ENCODE measurements around the gene B3GALNT2. TPM values are rescaled to one million over a fixed set of nuclear protein-coding genes. Genes with fewer than 3 reads are reported as not detected.
A peak's percentile ranks its signal among the peaks of the same experiment; 100 is the strongest.

B3GALNT2 gene
- total RNA-seq, 1 experiment from 2014 or later, result 56.6 TPM

DNA sequence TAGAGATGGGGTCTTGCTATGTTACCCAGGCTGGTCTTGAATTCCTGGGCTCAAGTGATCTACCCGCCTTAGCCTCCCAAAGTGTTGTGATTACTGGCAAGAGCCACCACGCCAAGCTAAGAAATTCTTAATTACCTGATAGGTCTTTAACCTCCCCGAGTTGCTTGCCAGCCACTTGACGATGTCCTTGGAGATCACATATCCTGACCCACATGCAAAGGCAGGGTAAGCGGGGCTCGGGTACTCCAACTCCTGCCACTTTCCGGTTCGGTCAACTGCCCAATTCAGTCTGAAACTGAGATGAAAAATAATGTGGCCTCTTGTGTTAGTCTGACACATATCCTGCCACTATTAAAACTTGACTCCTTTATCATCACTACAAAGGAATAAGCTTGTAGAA, 50.2 kb downstream of the B3GALNT2 start:
- DNase-seq (ENCODE audit: low spot score), result no peak

DNA sequence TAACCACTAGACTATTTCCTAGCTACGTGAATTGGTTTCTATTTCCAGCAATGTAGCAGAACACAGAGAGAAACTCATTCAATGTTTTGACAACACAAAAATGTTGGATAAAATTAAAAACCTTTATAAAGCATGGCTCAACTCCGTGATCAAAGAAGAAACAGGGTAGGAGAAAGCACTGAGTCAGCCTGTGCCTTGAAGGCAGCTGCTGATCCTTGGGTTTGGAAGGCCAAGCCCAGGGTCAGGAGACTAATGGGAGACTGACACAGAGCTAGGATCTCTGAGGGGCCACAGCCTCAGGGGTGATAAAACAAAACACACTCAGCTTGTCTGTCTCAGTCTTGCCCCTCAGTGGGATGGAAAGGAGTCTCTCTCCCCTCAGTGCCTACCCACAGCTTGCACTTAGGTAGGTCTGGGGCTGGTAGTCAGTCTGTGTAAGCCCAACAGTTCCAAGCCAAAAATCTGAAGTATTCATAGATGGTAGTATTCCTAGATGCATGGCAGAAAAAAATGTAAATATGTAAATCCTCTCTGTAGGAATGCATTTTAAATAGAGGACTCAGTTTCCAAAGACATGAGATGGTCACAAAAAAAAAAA, 53.3 kb downstream of the B3GALNT2 start:
- no peak for DNase-seq (ENCODE audit: low spot score)

DNA sequence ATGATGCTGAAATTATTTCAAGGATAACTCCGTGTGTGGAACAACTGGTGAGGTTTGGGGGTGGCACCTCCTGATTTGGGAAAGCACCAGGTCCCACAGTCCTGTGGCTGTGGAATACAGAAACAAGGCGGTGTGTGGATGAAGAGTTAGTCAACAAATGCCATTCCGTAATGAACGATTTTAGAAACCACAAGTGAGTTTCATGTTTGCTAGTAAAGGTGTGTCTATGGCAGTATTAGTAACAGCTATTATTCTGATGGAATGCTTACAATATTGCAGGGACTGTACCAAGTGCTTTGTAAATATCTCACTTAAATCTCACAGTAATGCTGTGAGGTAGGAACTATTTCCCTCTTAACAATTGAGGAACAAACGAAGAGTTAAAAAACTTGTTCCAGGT, 53.8 kb downstream of the B3GALNT2 start:
- DNase-seq (ENCODE audit: low spot score), result no peak

- DNase-seq (ENCODE audit: low spot score), result no peak
Observed at GRCh38 chr1:235448616-235449015, 55.6 kb downstream of the B3GALNT2 start.

DNA sequence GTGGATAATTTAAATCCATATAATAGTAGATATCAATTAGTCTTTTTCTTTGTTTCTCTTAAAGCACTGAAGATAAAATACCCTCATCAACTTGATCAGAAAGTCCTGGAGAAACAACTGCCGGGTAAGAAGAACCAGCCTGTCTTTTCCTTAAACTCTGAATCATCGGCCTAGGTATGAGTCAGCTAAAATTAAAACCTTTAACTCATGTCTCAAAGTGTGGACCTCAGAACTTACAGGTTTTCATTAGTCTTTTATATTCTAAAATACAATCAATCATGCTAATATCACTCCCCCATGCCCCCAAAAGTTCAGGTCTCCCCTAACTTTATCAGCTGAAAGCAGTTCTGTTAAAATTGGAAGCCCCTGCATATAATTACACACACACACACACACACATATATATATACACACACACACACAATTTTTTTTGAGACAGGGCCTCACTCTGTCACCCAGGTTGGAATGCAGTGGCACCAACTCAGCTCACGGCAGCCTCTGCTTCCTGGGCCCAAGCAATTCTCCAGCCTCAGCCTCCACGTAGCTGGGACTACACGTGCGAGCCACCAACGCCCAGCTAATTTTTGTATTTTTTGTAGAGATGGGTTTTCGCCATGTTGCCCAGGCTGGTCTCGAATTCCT, 61.3 kb downstream of the B3GALNT2 start:
- peak; percentile 81 for DNase-seq (ENCODE audit: low spot score)

GRCh38 chr1:235441159-235441685, 63.0 kb downstream of the B3GALNT2 start:
- DNase-seq (ENCODE audit: low spot score), result no peak

- no peak for DNase-seq (ENCODE audit: low spot score)
Observed at GRCh38 chr1:235434001-235434400, 70.3 kb downstream of the B3GALNT2 start.

- no peak for DNase-seq (ENCODE audit: low spot score)
Observed at GRCh38 chr1:235430991-235431390, 73.3 kb downstream of the B3GALNT2 start.

DNA sequence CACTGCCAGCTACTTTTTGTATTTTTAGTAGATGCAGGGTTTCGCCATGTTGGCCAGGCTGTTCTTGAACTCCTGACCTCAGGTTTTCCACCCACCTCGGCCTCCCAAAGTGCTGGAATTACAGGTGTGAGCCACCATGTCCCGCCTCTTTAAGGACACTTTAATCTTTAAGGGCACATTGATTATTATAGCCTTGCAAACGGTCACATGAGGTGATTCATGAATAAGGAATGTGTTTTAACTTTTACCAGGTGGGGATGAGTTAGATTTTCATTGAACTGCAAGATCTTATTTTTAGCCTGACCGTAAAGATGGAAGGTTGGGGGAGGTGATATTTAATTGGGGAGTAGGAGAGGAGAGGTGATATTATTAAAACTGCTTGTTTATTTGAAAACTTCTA, 75.1 kb downstream of the B3GALNT2 start:
- no peak for DNase-seq (ENCODE audit: low spot score)

DNA sequence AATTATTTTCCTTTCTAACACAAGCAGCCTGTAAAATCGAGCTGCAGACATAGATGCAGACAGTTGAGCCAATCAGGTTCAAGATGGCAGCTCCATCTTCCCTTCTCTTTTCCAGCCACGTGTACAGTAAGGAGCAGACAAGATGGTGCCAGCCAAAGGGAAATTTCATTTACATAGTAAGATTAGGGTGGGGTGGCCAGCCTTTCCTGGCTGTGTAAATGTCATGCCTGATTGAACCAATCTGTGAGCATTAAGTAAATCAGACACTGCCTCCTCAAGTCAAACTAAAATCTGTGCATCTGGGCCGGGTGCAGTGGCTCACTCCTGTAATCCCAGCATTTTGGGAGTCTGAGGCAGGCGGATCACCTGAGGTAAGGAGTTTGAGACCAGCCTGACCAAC, 76.8 kb downstream of the B3GALNT2 start:
- no peak for DNase-seq (ENCODE audit: low spot score)

GRCh38 chr1:235426680-235427079, 77.6 kb downstream of the B3GALNT2 start:
- no peak for DNase-seq (ENCODE audit: low spot score)

- no peak for DNase-seq (ENCODE audit: low spot score)
Observed at GRCh38 chr1:235426143-235426542, 78.1 kb downstream of the B3GALNT2 start.

DNA sequence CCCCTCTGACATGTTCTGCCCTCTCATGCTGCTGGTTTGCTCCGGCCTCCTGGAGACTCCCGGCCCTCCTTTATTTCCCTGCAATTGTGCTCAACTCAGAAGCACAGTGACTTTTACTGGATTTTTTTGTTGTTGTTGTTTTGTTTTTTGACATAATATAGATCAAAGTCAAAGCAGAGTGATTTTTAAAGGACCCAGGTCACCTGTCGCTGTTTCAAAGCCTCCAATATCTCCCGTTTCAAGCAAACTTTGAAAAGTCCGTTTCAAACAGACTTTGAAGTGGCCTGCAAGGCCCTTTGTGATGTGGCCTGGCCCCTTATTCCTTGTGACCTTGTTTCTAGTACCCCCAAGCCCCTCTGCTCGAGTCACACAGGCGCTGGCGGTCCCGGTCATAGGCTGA, 78.9 kb downstream of the B3GALNT2 start:
- DNase-seq (ENCODE audit: low spot score), result no peak

DNA sequence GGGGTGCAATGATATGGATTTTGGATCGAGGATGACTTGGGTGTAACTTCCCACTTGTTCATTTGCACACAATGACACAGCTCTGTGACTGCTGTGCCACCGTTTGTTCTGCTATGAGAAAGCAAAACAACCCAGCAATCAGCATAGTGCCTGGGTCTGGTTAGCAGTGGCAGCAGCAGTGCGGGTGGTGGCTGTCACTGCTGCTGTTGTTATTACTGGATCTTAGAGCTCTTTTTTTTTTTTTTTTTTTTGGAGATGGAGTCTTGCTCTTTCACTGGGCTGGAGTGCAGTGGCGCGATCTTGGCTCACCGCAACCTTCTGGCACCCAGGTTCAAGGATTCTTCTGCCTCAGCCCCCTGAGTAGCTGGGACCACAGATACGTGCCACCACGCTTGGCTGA, 80.2 kb downstream of the B3GALNT2 start:
- DNase-seq (ENCODE audit: low spot score), result no peak

DNA sequence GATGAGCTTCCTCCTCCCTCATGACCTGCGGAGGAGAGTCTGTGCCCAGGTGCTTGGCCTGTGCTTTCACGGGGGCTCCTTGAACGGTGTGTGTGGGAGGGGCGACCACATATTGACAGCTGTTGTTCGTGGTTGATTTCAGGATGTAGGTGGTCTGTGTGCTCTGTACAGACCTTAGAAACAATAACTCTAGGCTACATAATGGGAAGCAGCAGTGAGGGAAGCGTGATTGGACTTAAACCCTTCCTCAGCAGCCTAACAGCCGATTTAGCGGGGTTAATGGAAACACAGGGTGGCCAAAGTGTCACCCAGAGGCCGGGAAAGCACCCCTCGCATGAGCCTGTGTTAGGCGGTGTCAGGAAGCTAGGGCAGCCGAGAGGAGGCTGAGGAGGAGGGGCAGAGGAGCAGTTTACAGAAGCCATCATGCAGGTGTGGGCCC, 81.0 kb downstream of the B3GALNT2 start:
- DNase-seq (ENCODE audit: low spot score), result no peak

- no peak for DNase-seq (ENCODE audit: low spot score)
Observed at GRCh38 chr1:235421751-235422150, 82.5 kb downstream of the B3GALNT2 start.

DNA sequence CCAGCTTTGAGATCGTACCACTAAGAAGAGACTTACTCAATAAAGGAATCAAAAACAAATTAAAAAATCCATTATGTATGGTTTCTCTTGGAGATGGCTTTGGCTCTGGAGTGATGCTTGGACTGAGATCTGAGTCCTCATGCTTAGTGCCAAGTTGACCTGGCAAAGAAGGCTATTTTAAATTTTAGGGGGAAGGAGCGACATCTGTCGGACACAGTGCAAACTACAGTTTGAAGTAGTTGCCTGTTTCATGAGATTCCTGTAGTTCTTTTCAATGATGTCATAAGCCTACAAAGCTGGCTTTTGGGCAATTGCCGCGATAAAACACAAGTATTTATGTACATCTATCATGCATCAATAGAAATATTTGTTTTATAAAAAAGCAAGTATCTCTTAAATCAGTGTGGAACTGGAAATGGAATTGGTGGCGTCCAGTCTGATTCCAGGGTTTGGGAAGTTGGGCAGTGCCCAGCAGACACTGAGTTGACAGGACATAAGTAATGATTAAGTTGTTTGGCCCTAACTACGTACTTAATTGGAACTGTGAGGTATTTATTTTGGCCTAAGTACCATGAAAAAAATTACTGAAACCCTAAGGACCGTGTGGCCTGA, 87.1 kb downstream of the B3GALNT2 start:
- peak; percentile 86 for DNase-seq (ENCODE audit: low spot score)

DNA sequence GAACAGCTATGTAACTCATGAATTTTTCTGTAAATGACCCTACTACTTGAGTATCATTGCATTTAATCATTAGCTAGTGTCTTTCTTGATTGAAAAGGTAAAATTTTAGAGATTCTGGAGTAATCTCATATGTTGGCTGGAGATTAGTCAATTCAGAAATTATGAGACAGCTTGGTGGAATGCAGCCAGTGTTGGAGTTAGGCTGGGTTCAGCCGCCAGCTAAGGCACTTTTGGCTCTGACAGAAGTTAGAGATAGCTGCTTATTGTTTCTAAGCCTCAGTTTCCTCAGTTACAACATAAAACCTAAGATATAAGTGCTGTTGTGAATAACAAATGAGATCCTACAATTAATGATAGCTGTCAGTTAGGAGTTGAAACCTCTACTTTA, 87.6 kb downstream of the B3GALNT2 start:
- DNase-seq (ENCODE audit: low spot score), result no peak

DNA sequence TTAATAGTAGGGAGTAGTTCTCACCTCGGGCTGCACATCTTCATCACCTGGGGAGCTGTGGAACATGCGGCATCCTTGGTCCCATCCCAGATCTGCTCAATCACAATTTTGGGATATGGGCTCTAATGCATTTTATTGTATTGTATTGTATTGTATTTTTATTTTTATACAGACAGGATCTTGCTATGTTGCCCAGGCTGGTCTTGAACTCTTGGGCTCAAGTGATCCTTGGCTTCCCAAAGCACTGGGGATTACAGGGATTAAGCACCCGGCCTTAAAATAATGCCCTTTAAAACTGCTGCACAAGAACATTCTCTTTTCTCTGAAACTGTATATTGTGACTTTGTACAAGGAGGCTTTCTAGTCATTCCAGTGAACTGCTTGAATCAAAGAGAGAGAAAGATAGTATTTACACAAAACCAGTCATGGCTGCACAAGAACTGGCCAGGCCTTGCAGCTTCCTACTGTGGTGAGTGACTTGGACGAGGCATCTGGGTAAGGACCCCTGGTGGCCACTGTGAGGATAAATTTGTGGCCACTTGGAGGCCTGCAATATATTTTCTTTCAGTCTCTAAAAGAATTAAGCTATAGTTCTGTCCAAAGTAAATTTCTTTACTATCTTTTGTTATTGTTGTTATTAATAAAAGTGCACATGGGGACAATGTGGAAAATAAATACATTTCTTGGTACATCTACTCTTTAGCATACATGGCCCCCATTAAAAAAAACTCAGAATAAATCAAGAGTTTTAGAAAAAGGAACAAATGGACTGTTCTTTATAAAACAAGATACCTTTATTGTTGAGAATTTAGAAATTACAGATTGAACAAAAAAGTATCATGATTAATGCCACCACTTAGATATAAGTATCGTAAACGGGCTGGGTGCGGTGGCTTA, 89.0 kb downstream of the B3GALNT2 start:
- DNase-seq (ENCODE audit: low spot score), result peak; percentile 78

- peak; percentile 35 for DNase-seq (ENCODE audit: low spot score)
Observed at GRCh38 chr1:235411489-235412486, 92.5 kb downstream of the B3GALNT2 start.

DNA sequence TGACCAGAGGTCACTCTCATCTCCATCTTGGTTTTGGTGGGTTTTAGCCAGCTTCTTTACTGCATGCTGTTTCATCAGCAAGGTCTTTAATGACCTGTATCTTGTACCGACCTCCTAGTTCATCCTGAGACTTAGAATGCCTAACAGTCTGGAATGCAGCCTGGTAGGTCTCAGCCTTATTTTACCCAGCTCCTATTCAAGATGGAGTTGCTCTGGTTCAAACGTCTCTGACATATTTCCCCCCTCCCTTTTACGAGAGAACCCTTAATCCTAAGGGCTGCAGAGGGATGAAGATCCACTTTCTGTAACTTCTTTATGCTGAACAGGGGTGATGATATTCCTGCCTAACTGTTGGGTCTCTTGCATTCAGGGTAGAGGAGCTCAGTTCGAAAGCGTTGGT, 93.8 kb downstream of the B3GALNT2 start:
- no peak for DNase-seq (ENCODE audit: low spot score)
